HepG2 (cell line): ENCODE data around the gene MED25. TPM values are rescaled to one million over a fixed set of nuclear protein-coding genes. Genes with fewer than 3 reads are reported as not detected.

ENCODE experiments used
- ATAD3A ChIP-seq: sonication (generic); formaldehyde crosslinking; IDR thresholded peaks from 2 replicates; pipeline ENCODE4 v1.4.0; 2020; ENCODE audit warnings: missing genetic modification reagents
- CBX5 ChIP-seq: sonication (generic); formaldehyde crosslinking; IDR thresholded peaks from 2 replicates; pipeline ENCODE4 v1.4.0; 2020; ENCODE audit warnings: missing genetic modification reagents, borderline replicate concordance
- GATA4 ChIP-seq: sonication (generic); IDR thresholded peaks from 2 replicates; pipeline ENCODE4 v1.6.1; 2016; ENCODE audit warnings: antibody characterized with exemption, low read depth, borderline replicate concordance
- HIVEP1 ChIP-seq: sonication (generic); formaldehyde crosslinking; IDR thresholded peaks from 2 replicates; pipeline ENCODE4 v1.4.0; 2020; ENCODE audit warnings: mild to moderate bottlenecking, missing genetic modification reagents
- KLF12 ChIP-seq: sonication (generic); formaldehyde crosslinking; IDR thresholded peaks from 2 replicates; pipeline ENCODE4 v1.4.0; 2020; ENCODE audit warnings: missing genetic modification reagents, borderline replicate concordance
- MED13 ChIP-seq: sonication (generic); formaldehyde crosslinking; IDR thresholded peaks from 2 replicates; pipeline ENCODE4 v1.5.0; 2020; ENCODE audit warnings: missing genetic modification reagents
- RBM39 ChIP-seq: fragments of 200-400 bp; formaldehyde crosslinking; IDR thresholded peaks from one replicate; pipeline ENCODE4 v1.6.1; 2018; ENCODE audit warnings: antibody characterized with exemption, mild to moderate bottlenecking, low read depth, low read length; ENCODE audit not compliant: poor library complexity, severe bottlenecking
- TAF1 ChIP-seq: sonication (generic); formaldehyde crosslinking; IDR thresholded peaks from 2 replicates; pipeline ENCODE4 v1.4.0; 2020; ENCODE audit warnings: missing genetic modification reagents
- ZNF101 ChIP-seq: sonication (generic); formaldehyde crosslinking; IDR thresholded peaks from 2 replicates; pipeline ENCODE4 v1.4.0; 2020; ENCODE audit warnings: mild to moderate bottlenecking, low read depth, missing genetic modification reagents, borderline replicate concordance
- ZNF256 ChIP-seq: sonication (generic); formaldehyde crosslinking; conservative IDR thresholded peaks from 2 replicates; pipeline ENCODE4 v1.4.0; 2020; ENCODE audit warnings: missing genetic modification reagents
- ZNF30 ChIP-seq: sonication (generic); formaldehyde crosslinking; IDR thresholded peaks from 2 replicates; pipeline ENCODE4 v1.5.0; 2020; ENCODE audit warnings: mild to moderate bottlenecking, missing genetic modification reagents
- ZNF335 ChIP-seq: sonication (generic); formaldehyde crosslinking; IDR thresholded peaks from 2 replicates; pipeline ENCODE4 v1.4.0; 2020; ENCODE audit warnings: missing genetic modification reagents
- ZNF564 ChIP-seq: sonication (generic); formaldehyde crosslinking; IDR thresholded peaks from 2 replicates; pipeline ENCODE4 v1.8.1; 2023; ENCODE audit warnings: mild to moderate bottlenecking, missing genetic modification reagents
- polyA plus RNA-seq, 8 experiments: library from polyadenylated mRNA; depleted of rRNA in 3 of 8; stranded (reverse) in 7 of 8; unstranded in 1 of 8; fragments of >200 nt; fragmentation: Illumina TruSeq in 4 of 8; extraction: Trizol in 4 of 8; gene quantifications; 2 replicates each; pipeline versions ENCODE4 v1.2.1 to v1.2.3, GENCODE V29; 2011 to 2016; ENCODE audit warnings: low read depth in 4 of 8, missing spikeins in 1 of 8, mixed read lengths in 1 of 8; ENCODE audit not compliant: insufficient read depth in 1 of 8
- total RNA-seq, 5 experiments: library from RNA; depleted of rRNA; stranded (reverse); fragments of >200 nt; fragmentation: Illumina TruSeq; extraction: Trizol; gene quantifications; 2 replicates each; pipeline ENCODE4 v1.2.3, GENCODE V29; 2016; ENCODE audit warnings: low read depth in 1 of 5
- TF ChIP-seq, protein P1 (sequence below): sonication (generic); formaldehyde crosslinking; IDR thresholded peaks from 2 replicates; pipeline ENCODE4 v1.4.0; 2020; ENCODE audit warnings: missing genetic modification reagents
- TF ChIP-seq, protein P2 (sequence below), 2 experiments: sonication (generic) in 1 of 2; formaldehyde crosslinking in 1 of 2; IDR thresholded peaks; 2 replicates each; pipeline versions ENCODE4 v1.5.1 to v1.6.1; 2011 to 2020; ENCODE audit warnings: borderline replicate concordance in 1 of 2, low read depth in 1 of 2, low read length in 1 of 2, mild to moderate bottlenecking in 1 of 2, missing genetic modification reagents in 1 of 2, moderate library complexity in 1 of 2
- TF ChIP-seq, protein P3 (sequence below), 2 experiments: IDR thresholded peaks; 2 replicates each; pipeline ENCODE4 v1.6.1; 2011 to 2012; ENCODE audit warnings: low read length in 2 of 2, borderline replicate concordance in 1 of 2, low read depth in 1 of 2, mild to moderate bottlenecking in 1 of 2, moderate library complexity in 1 of 2
- TF ChIP-seq, protein P4 (sequence below): sonication (generic); formaldehyde crosslinking; IDR thresholded peaks from 2 replicates; pipeline ENCODE4 v1.5.0; 2020; ENCODE audit warnings: missing genetic modification reagents
- TF ChIP-seq, protein P5 (sequence below): sonication (generic); formaldehyde crosslinking; IDR thresholded peaks from 2 replicates; pipeline ENCODE4 v1.8.1; 2023; ENCODE audit warnings: missing genetic modification reagents, inconsistent platforms, borderline replicate concordance

The MED25 gene
- total and polyA plus RNA-seq, 2 of the 13 experiments (the other 11 are each of a cell fraction or from before 2014, with no cell fraction given): 11.1 to 15.1 TPM

DNA sequence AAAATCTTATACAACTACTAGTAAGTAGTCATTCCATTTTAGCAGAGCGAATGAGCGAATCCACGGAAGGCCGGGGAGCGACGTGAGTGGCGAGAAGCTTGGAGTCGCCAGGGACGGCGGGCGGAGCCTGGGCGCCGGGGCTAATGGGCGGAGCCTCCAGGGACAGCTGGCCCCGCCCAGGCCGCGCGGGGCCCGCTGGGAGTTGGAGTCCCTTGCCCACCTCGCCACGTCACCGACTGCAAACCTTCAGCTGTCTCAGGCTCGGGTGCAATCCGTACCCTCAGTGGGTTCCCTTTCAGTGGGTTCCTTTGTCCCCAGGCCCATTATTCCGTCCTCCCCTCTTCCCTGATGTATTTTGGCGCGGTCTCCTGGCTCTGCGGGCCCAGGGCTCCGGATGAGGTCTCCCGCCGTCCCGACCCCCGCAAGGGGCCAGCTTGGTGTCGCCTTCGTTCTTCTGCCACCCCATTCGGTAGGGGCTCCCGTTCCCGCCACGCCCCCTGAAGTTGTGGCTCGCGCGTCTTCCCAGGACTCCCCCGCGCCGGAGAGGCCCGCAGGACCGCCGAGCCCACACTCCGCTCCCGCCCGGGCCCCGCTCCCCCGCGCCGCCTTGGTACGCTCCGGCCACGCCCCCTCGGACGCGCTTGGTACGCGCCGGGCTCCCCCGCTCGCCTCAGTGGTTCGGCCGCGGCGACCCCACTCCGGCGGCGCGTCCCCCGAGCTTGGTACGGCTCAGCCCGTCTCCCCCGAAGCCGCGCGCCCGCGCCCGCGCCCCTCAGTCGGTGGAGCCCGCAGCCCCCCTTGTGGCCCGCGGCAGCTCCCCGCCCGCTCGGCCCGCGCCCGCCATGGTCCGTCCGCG, 32.6 kb downstream of the MED25 start, which contains the start of gene PTOV1 (continued):
- TF ChIP-seq, protein P1, sequence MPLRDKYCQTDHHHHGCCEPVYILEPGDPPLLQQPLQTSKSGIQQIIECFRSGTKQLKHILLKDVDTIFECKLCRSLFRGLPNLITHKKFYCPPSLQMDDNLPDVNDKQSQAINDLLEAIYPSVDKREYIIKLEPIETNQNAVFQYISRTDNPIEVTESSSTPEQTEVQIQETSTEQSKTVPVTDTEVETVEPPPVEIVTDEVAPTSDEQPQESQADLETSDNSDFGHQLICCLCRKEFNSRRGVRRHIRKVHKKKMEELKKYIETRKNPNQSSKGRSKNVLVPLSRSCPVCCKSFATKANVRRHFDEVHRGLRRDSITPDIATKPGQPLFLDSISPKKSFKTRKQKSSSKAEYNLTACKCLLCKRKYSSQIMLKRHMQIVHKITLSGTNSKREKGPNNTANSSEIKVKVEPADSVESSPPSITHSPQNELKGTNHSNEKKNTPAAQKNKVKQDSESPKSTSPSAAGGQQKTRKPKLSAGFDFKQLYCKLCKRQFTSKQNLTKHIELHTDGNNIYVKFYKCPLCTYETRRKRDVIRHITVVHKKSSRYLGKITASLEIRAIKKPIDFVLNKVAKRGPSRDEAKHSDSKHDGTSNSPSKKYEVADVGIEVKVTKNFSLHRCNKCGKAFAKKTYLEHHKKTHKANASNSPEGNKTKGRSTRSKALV: 0 out of 2 replicates have a peak, but pooled peaks have one; percentile 48
- TF ChIP-seq, protein P2, sequence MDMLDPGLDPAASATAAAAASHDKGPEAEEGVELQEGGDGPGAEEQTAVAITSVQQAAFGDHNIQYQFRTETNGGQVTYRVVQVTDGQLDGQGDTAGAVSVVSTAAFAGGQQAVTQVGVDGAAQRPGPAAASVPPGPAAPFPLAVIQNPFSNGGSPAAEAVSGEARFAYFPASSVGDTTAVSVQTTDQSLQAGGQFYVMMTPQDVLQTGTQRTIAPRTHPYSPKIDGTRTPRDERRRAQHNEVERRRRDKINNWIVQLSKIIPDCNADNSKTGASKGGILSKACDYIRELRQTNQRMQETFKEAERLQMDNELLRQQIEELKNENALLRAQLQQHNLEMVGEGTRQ (IDR thresholded peaks at IDR 0.05; ENCODE audit: low read depth, low read length): no peak
- TF ChIP-seq, protein P2 (CRISPR knock-in tag; IDR thresholded peaks at IDR 0.05; ENCODE audit: borderline replicate concordance): no peak
- TF ChIP-seq ZNF564 (CRISPR knock-in tag) (0 out of 2 replicates have a peak, but pooled peaks have one; percentile 45), KLF12 (CRISPR knock-in tag) (no peak), GATA4 (no peak), HIVEP1 (CRISPR knock-in tag) (no peak), ZNF256 (CRISPR knock-in tag) (no peak), TAF1 (CRISPR knock-in tag) (peak; percentile 68), ATAD3A (CRISPR knock-in tag) (no peak), ZNF335 (CRISPR knock-in tag) (peak; percentile 29; the same call in 1 of the 2 replicates), ZNF30 (CRISPR knock-in tag) (no peak), CBX5 (CRISPR knock-in tag) (no peak; the same call in 1 of the 2 replicates), RBM39 (peak; percentile 28), MED13 (CRISPR knock-in tag) (no peak), ZNF101 (CRISPR knock-in tag) (no peak)
- TF ChIP-seq, protein P3, sequence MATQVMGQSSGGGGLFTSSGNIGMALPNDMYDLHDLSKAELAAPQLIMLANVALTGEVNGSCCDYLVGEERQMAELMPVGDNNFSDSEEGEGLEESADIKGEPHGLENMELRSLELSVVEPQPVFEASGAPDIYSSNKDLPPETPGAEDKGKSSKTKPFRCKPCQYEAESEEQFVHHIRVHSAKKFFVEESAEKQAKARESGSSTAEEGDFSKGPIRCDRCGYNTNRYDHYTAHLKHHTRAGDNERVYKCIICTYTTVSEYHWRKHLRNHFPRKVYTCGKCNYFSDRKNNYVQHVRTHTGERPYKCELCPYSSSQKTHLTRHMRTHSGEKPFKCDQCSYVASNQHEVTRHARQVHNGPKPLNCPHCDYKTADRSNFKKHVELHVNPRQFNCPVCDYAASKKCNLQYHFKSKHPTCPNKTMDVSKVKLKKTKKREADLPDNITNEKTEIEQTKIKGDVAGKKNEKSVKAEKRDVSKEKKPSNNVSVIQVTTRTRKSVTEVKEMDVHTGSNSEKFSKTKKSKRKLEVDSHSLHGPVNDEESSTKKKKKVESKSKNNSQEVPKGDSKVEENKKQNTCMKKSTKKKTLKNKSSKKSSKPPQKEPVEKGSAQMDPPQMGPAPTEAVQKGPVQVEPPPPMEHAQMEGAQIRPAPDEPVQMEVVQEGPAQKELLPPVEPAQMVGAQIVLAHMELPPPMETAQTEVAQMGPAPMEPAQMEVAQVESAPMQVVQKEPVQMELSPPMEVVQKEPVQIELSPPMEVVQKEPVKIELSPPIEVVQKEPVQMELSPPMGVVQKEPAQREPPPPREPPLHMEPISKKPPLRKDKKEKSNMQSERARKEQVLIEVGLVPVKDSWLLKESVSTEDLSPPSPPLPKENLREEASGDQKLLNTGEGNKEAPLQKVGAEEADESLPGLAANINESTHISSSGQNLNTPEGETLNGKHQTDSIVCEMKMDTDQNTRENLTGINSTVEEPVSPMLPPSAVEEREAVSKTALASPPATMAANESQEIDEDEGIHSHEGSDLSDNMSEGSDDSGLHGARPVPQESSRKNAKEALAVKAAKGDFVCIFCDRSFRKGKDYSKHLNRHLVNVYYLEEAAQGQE (IDR thresholded peaks at IDR 0.05; ENCODE audit: borderline replicate concordance in 1 of 2, low read depth in 1 of 2, low read length in 2 of 2): no peak
- TF ChIP-seq, protein P4, sequence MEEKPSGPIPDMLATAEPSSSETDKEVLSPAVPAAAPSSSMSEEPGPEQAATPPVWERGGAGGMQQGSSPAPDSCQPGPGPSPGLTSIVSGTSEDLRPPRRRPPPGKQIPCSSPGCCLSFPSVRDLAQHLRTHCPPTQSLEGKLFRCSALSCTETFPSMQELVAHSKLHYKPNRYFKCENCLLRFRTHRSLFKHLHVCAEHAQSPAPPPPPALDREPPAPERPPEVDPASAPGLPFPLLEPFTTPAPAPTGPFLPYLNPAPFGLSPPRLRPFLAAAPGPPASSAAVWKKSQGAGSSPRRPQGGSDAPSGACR (CRISPR knock-in tag): no peak
- TF ChIP-seq, protein P5, sequence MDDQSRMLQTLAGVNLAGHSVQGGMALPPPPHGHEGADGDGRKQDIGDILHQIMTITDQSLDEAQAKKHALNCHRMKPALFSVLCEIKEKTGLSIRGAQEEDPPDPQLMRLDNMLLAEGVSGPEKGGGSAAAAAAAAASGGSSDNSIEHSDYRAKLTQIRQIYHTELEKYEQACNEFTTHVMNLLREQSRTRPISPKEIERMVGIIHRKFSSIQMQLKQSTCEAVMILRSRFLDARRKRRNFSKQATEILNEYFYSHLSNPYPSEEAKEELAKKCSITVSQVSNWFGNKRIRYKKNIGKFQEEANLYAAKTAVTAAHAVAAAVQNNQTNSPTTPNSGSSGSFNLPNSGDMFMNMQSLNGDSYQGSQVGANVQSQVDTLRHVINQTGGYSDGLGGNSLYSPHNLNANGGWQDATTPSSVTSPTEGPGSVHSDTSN (CRISPR knock-in tag): no peak; the same call in 1 of the 2 replicates
